Measurements from ENCODE around the gene ST3GAL5.
"Not testable (repeated sequence)": the region's sequence is repeated elsewhere in the genome, so short reads cannot be mapped to it uniquely, and the experiment has no call there.

The ST3GAL5 gene

GRCh38 chr2:85917887-85918795 lies 29.4 kb upstream of the ST3GAL5 start:
- DNase-seq = no peak

- peak; percentile 54 for DNase-seq
These were observed 27.0 kb upstream of the ST3GAL5 start for GRCh38 chr2:85915606-85916303.

- DNase-seq = no peak
These were observed 26.1 kb upstream of the ST3GAL5 start for GRCh38 chr2:85914922-85915321.

- DNase-seq = peak; percentile 62
These were observed 25.4 kb upstream of the ST3GAL5 start for GRCh38 chr2:85913884-85914881.

- DNase-seq = peak; percentile 91
These were observed 23.3 kb upstream of the ST3GAL5 start for GRCh38 chr2:85911814-85912692.

- DNase-seq = no peak
These were observed 22.3 kb upstream of the ST3GAL5 start for GRCh38 chr2:85911097-85911496.

GRCh38 chr2:85909005-85909404 lies 20.2 kb upstream of the ST3GAL5 start:
- DNase-seq = no peak

GRCh38 chr2:85908506-85908905 lies 19.7 kb upstream of the ST3GAL5 start:
- no peak for DNase-seq

- DNase-seq = no peak
These were observed 18.9 kb upstream of the ST3GAL5 start for GRCh38 chr2:85907671-85908157.

GRCh38 chr2:85906748-85907147 lies 18.0 kb upstream of the ST3GAL5 start:
- no peak for DNase-seq

- DNase-seq = no peak
These were observed 17.1 kb upstream of the ST3GAL5 start for GRCh38 chr2:85905891-85906290.

GRCh38 chr2:85905187-85905666 lies 16.4 kb upstream of the ST3GAL5 start:
- DNase-seq = peak; percentile 86

- no peak for DNase-seq
These were observed 15.1 kb upstream of the ST3GAL5 start for GRCh38 chr2:85903849-85904248.

GRCh38 chr2:85902496-85902895 lies 13.7 kb upstream of the ST3GAL5 start:
- DNase-seq = peak; percentile 80

- no peak for DNase-seq
These were observed 12.4 kb upstream of the ST3GAL5 start for GRCh38 chr2:85901155-85901554.

GRCh38 chr2:85900366-85900765 lies 11.6 kb upstream of the ST3GAL5 start:
- no peak for DNase-seq

GRCh38 chr2:85899849-85900248 lies 11.1 kb upstream of the ST3GAL5 start:
- no peak for DNase-seq

- DNase-seq = no peak
These were observed 10.5 kb upstream of the ST3GAL5 start for GRCh38 chr2:85899284-85899683.

GRCh38 chr2:85898881-85899280 lies 10.1 kb upstream of the ST3GAL5 start:
- no peak for DNase-seq

GRCh38 chr2:85894554-85895278 lies 5.9 kb upstream of the ST3GAL5 start:
- not testable (repeated sequence) for DNase-seq

Data from fibroblast of upper back skin (primary cell).